ENCODE data around the gene AMZ1. TPM values are rescaled to one million over a fixed set of nuclear protein-coding genes. Genes with fewer than 3 reads are reported as not detected.

Gene AMZ1
- total and polyA plus RNA-seq, 7 donors: under 0.01 to 1.4 (median 0.28) TPM; not detected in 3

GRCh38 chr7:2730846-2731770 is 43.1 kb downstream of the AMZ1 start:
- H3K4me3 ChIP-seq: no peak overlapping the region
- H3K27ac ChIP-seq: peak overlapping the region in 3 of 4 donors; percentile 82 to 92 (median 90)
- peaks cover 0 to 73% (median 64%) of the 10 kb centered on the region in 4 donors for H3K4me1 ChIP-seq

GRCh38 chr7:2732388-2732787 is 44.4 kb downstream of the AMZ1 start:
- peak overlapping the region in 3 of 4 donors; percentile 71 to 92 (median 90) for H3K27ac ChIP-seq
- intact Hi-C loops (cut with DNase I): no loop called here
- no peak for DNase-seq
- H3K4me1 ChIP-seq: peaks cover 0 to 82% (median 65%) of the 10 kb centered on the region in 4 donors
- no peaks in the 10 kb centered on the region for H3K9me3 ChIP-seq
- peaks cover 0 to 12% (median 2%) of the 10 kb centered on the region in 4 donors for H3K36me3 ChIP-seq
- H3K4me3 ChIP-seq: no peak overlapping the region
- 88 to 94% methylated on average over 9 of the region's 9 CpGs for WGBS, 2 donors
- H3K27me3 ChIP-seq: no peaks in the 10 kb centered on the region
- no peak for TF ChIP-seq POLR2A (IDR thresholded peaks at IDR 0.05)
- TF ChIP-seq EP300 (IDR thresholded peaks at IDR 0.05): no peak
- no peak for TF ChIP-seq CTCF (IDR thresholded peaks at IDR 0.05)
- TF ChIP-seq POLR2AphosphoS5 (IDR thresholded peaks at IDR 0.05): no peak

More at GRCh38 chr7:2730846-2731770, 43.1 kb downstream of the AMZ1 start:
- peak; percentile 66 for DNase-seq
- no peaks in the 10 kb centered on the region for H3K9me3 ChIP-seq
- no peak for TF ChIP-seq CTCF (IDR thresholded peaks at IDR 0.05)
- no peak for TF ChIP-seq EP300 (IDR thresholded peaks at IDR 0.05)
- no peak for TF ChIP-seq POLR2AphosphoS5 (IDR thresholded peaks at IDR 0.05)
- TF ChIP-seq POLR2A (IDR thresholded peaks at IDR 0.05): no peak
- H3K36me3 ChIP-seq: peaks cover 0 to 22% (median 2%) of the 10 kb centered on the region in 4 donors
- WGBS, 2 donors: 96 to 97% methylated on average over 45 of the region's 45 CpGs
- intact Hi-C loops (cut with DNase I): no loop called here
- H3K27me3 ChIP-seq: no peaks in the 10 kb centered on the region

GRCh38 chr7:2732959-2733584 is 45.1 kb downstream of the AMZ1 start:
- no peaks in the 10 kb centered on the region for H3K27me3 ChIP-seq
- H3K36me3 ChIP-seq: peaks cover 0 to 12% (median 2%) of the 10 kb centered on the region in 4 donors
- WGBS, 2 donors: 54 to 59% methylated on average over 18 of the region's 18 CpGs
- intact Hi-C loops (cut with DNase I): no loop called here
- H3K9me3 ChIP-seq: no peaks in the 10 kb centered on the region
- DNase-seq: peak; percentile 91
- H3K4me3 ChIP-seq: no peak overlapping the region
- TF ChIP-seq EP300 (IDR thresholded peaks at IDR 0.05) (no peak), CTCF (IDR thresholded peaks at IDR 0.05) (no peak), POLR2AphosphoS5 (IDR thresholded peaks at IDR 0.05) (peak in 3 of 4 donors; percentile 19 to 56 (median 53)), POLR2A (IDR thresholded peaks at IDR 0.05) (no peak)
- H3K4me1 ChIP-seq: peaks cover 0 to 86% (median 65%) of the 10 kb centered on the region in 4 donors
- H3K27ac ChIP-seq: peak overlapping the region; percentile 14 to 92 (median 80)

GRCh38 chr7:2734084-2734686 is 46.2 kb downstream of the AMZ1 start:
- no peaks in the 10 kb centered on the region for H3K27me3 ChIP-seq
- DNase-seq: peak; percentile 64
- intact Hi-C loops (cut with DNase I): loop anchor here (2.0 kb wide), 1 partner anchor 107 kb away; no protein-coding TSS in a partner anchor
- peak overlapping the region in 3 of 4 donors; percentile 71 to 92 (median 90) for H3K27ac ChIP-seq
- 70 to 92% methylated on average over 24 of the region's 24 CpGs for WGBS, 2 donors
- no peaks in the 10 kb centered on the region for H3K9me3 ChIP-seq
- H3K36me3 ChIP-seq: peaks cover 0 to 12% (median 2%) of the 10 kb centered on the region in 4 donors
- H3K4me1 ChIP-seq: peaks cover 0 to 83% (median 64%) of the 10 kb centered on the region in 4 donors
- H3K4me3 ChIP-seq: peak overlapping the region in 2 of 4 donors; percentile 8 to 13
- TF ChIP-seq POLR2AphosphoS5 (IDR thresholded peaks at IDR 0.05) (no peak), EP300 (IDR thresholded peaks at IDR 0.05) (no peak), CTCF (IDR thresholded peaks at IDR 0.05) (no peak), POLR2A (IDR thresholded peaks at IDR 0.05) (no peak)

Data from sigmoid colon (tissue), 7 donors.